ENCODE data around the gene BCAS2. TPM values are rescaled to one million over a fixed set of nuclear protein-coding genes. Genes with fewer than 3 reads are reported as not detected.
A peak's percentile ranks its signal among the peaks of the same experiment; 100 is the strongest.
"Not testable (repeated sequence)": the region's sequence is repeated elsewhere in the genome, so short reads cannot be mapped to it uniquely, and the experiment has no call there.

The BCAS2 gene
- total RNA-seq, 1 experiment from 2014 or later, result 67.2 TPM

- Histone ChIP-seq H3K9me3 (replicated peaks) (no peaks in the 10 kb centered on the region), H3K4me1 (peaks cover 3% of the 10 kb centered on the region; the same call in 1 of the 2 replicates), H3K27me3 (no peaks in the 10 kb centered on the region), H3K27ac (no peak overlapping the region), H3K36me3 (no peaks in the 10 kb centered on the region), H3K4me3 (no peak overlapping the region)
- DNase-seq, result no peak
Observed at GRCh38 chr1:114587203-114587991, 6.0 kb upstream of the BCAS2 start.

- Histone ChIP-seq H3K4me1 (peaks cover 3% of the 10 kb centered on the region; the same call in 1 of the 2 replicates), H3K36me3 (no peaks in the 10 kb centered on the region), H3K4me3 (no peak overlapping the region), H3K27me3 (no peaks in the 10 kb centered on the region), H3K9me3 (replicated peaks) (no peaks in the 10 kb centered on the region), H3K27ac (no peak overlapping the region)
- no peak for DNase-seq
Observed at GRCh38 chr1:114586513-114587047, 5.2 kb upstream of the BCAS2 start.

DNA sequence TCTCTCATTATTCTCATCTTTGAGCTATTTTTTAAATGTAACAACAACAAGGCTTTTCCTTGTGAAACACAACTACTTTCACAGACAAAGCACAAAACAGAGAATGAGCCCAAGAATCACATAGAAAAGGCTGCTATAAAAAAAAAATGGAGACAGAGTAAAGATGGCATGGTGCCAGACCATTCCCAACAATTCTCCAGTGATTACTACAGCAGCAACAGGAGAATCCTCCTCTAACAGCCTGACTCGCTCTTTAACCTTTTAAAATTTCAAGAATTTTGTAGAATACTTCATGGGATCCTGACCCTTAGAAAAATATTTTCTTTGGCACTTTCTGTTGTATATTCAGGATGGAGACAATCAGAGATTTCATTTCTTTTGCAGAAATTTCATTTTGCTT lies 3.8 kb upstream of the BCAS2 start:
- H3K27me3 ChIP-seq, result no peaks in the 10 kb centered on the region
- H3K9me3 ChIP-seq (replicated peaks), result no peaks in the 10 kb centered on the region
- peak; percentile 14 to 43 for DNase-seq
- H3K4me1 ChIP-seq, result peaks cover 6% of the 10 kb centered on the region
- H3K27ac ChIP-seq, result no peak overlapping the region
- no peak overlapping the region for H3K4me3 ChIP-seq
- H3K36me3 ChIP-seq, result peaks cover 2% of the 10 kb centered on the region; the same call in 1 of the 2 replicates

DNA sequence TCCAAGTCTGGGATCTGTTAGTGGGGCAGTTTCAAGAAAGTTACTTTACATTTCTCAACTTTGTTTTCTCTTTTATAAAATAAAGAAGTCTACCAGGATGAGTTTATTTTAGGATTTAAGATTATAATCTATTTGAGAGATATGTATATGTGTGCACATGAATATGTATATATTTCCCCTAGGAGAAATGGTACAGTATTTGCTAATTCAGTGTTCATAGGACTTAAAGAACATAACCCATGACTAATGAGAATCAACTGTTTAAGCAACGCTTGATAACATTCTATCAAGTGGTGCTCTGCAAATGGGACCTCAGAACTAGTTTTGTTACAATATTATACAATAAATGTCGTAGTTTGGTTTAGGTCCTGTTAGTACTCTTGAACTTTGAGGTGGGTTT lies 7.0 kb downstream of the BCAS2 start:
- H3K9me3 ChIP-seq (replicated peaks), result no peaks in the 10 kb centered on the region
- no peak for DNase-seq
- no peak overlapping the region for H3K4me3 ChIP-seq
- H3K4me1 ChIP-seq, result no peaks in the 10 kb centered on the region
- H3K27ac ChIP-seq, result no peak overlapping the region
- no peaks in the 10 kb centered on the region for H3K27me3 ChIP-seq
- peaks cover 51% of the 10 kb centered on the region for H3K36me3 ChIP-seq

- Histone ChIP-seq H3K4me3 (no peak overlapping the region), H3K4me1 (0 out of 2 replicates have a peak, but pooled peaks cover 3% of the 10 kb centered on the region), H3K36me3 (peaks cover 36% of the 10 kb centered on the region), H3K27me3 (no peaks in the 10 kb centered on the region), H3K27ac (no peak overlapping the region), H3K9me3 (replicated peaks) (0 out of 2 replicates have a peak, but pooled peaks cover 6% of the 10 kb centered on the region)
- no peak for DNase-seq
Observed at GRCh38 chr1:114564141-114564540, 17.3 kb downstream of the BCAS2 start.

DNA sequence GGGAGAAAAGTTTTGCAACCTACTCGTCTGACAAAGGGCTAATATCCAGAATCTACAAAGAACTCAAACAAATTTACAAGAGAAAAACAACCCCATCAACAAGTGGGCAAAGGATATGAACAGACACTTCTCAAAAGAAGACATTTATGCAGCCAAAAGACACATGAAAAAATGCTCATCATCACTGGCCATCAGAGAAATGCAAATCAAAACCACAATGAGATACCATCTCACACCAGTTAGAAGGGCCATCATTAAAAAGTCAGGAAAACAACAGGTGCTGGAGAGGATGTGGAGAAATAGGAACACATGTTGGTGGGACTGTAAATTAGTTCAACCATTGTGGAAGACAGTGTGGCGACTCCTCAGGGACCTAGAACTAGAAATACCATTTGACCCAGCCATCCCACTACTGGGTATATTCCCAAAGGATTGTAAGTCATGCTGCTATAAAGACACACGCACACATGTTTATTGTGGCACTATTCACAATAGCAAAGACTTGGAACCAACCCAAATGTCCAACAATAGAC lies 18.4 kb downstream of the BCAS2 start:
- H3K9me3 ChIP-seq (replicated peaks); H3K4me3 ChIP-seq; H3K4me1 ChIP-seq; H3K27me3 ChIP-seq: not testable (repeated sequence)
- peaks cover 32% of the 10 kb centered on the region for H3K36me3 ChIP-seq
- DNase-seq, result peak; percentile 60 to 71
- peak overlapping the region; percentile 47 for H3K27ac ChIP-seq

GRCh38 chr1:114561333-114561732 lies 20.1 kb downstream of the BCAS2 start:
- H3K27ac ChIP-seq, result no peak overlapping the region
- H3K9me3 ChIP-seq (replicated peaks), result 0 out of 2 replicates have a peak, but pooled peaks cover 6% of the 10 kb centered on the region
- no peaks in the 10 kb centered on the region for H3K27me3 ChIP-seq
- no peak for DNase-seq
- 0 out of 2 replicates have a peak, but pooled peaks cover 3% of the 10 kb centered on the region for H3K4me1 ChIP-seq
- no peak overlapping the region for H3K4me3 ChIP-seq
- H3K36me3 ChIP-seq, result peaks cover 16% of the 10 kb centered on the region

DNA sequence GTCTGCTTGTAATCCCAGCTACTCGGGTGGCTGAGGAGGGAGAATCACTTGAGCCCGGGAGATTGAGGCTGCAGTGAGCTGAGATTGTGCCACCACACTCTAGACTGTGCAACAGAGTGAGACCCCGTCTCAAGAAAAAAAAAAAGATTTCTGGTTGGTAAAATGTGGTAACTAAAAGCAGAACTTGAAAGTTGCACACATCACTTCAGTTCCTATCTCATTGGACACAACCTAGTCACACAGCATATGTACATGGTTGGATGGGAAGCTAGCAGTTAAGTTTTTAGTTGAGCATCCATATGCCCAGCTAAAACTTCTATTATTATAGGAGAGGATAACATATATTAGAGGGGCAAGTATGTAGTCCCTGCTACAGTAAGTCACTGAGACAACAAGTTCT lies 22.1 kb downstream of the BCAS2 start:
- Histone ChIP-seq H3K4me3 (no peak overlapping the region), H3K36me3 (no peaks in the 10 kb centered on the region; the same call in 1 of the 2 replicates), H3K4me1 (peaks cover 6% of the 10 kb centered on the region; the same call in 1 of the 2 replicates), H3K27ac (no peak overlapping the region), H3K27me3 (no peaks in the 10 kb centered on the region), H3K9me3 (replicated peaks) (0 out of 2 replicates have a peak, but pooled peaks cover 6% of the 10 kb centered on the region)
- DNase-seq, result no peak

- 0 out of 2 replicates have a peak, but pooled peaks cover 6% of the 10 kb centered on the region for H3K9me3 ChIP-seq (replicated peaks)
- H3K27ac ChIP-seq, result no peak overlapping the region
- H3K4me3 ChIP-seq, result no peak overlapping the region
- H3K27me3 ChIP-seq, result no peaks in the 10 kb centered on the region
- peak in 1 of 2 experiments; percentile 29 for DNase-seq
- H3K36me3 ChIP-seq, result no peaks in the 10 kb centered on the region
- H3K4me1 ChIP-seq, result peaks cover 6% of the 10 kb centered on the region; the same call in 1 of the 2 replicates
Observed at GRCh38 chr1:114558544-114558943, 22.9 kb downstream of the BCAS2 start.

- no peak overlapping the region for H3K4me3 ChIP-seq
- H3K36me3 ChIP-seq, result no peaks in the 10 kb centered on the region
- H3K27me3 ChIP-seq, result no peaks in the 10 kb centered on the region
- H3K27ac ChIP-seq, result no peak overlapping the region
- peak; percentile 39 to 66 for DNase-seq
- H3K4me1 ChIP-seq, result peaks cover 3% of the 10 kb centered on the region; the same call in 1 of the 2 replicates
- no peaks in the 10 kb centered on the region for H3K9me3 ChIP-seq (replicated peaks)
Observed at GRCh38 chr1:114554577-114554976, 26.8 kb downstream of the BCAS2 start.

- H3K4me1 ChIP-seq, result peaks cover 3% of the 10 kb centered on the region; the same call in 1 of the 2 replicates
- no peak overlapping the region for H3K27ac ChIP-seq
- no peak for DNase-seq
- H3K9me3 ChIP-seq (replicated peaks), result no peaks in the 10 kb centered on the region
- no peaks in the 10 kb centered on the region for H3K27me3 ChIP-seq
- H3K4me3 ChIP-seq, result no peak overlapping the region
- no peaks in the 10 kb centered on the region for H3K36me3 ChIP-seq
Observed at GRCh38 chr1:114552106-114552639, 29.2 kb downstream of the BCAS2 start.

- no peaks in the 10 kb centered on the region for H3K27me3 ChIP-seq
- no peak overlapping the region for H3K27ac ChIP-seq
- peaks cover 3% of the 10 kb centered on the region; the same call in 1 of the 2 replicates for H3K4me1 ChIP-seq
- H3K9me3 ChIP-seq (replicated peaks), result no peaks in the 10 kb centered on the region
- peak in 1 of 2 experiments; percentile 7 for DNase-seq
- H3K36me3 ChIP-seq, result no peaks in the 10 kb centered on the region
- no peak overlapping the region for H3K4me3 ChIP-seq
Observed at GRCh38 chr1:114551400-114551799, 30.0 kb downstream of the BCAS2 start.

- DNase-seq, result no peak
- Histone ChIP-seq H3K4me3 (no peak overlapping the region), H3K36me3 (no peaks in the 10 kb centered on the region), H3K27ac (no peak overlapping the region), H3K4me1 (peaks cover 3% of the 10 kb centered on the region; the same call in 1 of the 2 replicates), H3K27me3 (no peaks in the 10 kb centered on the region), H3K9me3 (replicated peaks) (no peaks in the 10 kb centered on the region)
Observed at GRCh38 chr1:114550336-114550735, 31.1 kb downstream of the BCAS2 start.

DNA sequence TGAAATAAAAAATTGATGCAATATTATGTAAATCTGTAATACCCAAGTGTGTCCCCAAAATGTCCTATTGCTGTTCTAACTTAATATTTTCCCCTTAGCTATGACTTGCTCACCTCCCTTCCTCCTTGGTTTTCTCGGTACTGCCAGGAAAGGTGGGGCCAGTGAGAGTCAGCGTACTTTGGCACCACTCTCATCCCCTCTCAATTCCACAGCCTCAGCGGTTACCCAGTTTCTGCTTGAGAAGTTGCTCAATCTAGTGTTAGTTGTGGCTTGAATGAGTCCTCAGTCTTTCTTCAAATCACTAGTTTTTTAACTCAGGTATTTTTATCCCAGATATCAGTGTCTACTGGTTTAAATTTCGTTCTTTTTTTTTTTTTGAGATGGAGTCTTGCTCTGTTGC lies 32.3 kb downstream of the BCAS2 start:
- Histone ChIP-seq H3K27ac (no peak overlapping the region), H3K4me3 (no peak overlapping the region), H3K36me3 (no peaks in the 10 kb centered on the region), H3K4me1 (no peaks in the 10 kb centered on the region), H3K27me3 (no peaks in the 10 kb centered on the region), H3K9me3 (replicated peaks) (no peaks in the 10 kb centered on the region)
- DNase-seq, result no peak

DNA sequence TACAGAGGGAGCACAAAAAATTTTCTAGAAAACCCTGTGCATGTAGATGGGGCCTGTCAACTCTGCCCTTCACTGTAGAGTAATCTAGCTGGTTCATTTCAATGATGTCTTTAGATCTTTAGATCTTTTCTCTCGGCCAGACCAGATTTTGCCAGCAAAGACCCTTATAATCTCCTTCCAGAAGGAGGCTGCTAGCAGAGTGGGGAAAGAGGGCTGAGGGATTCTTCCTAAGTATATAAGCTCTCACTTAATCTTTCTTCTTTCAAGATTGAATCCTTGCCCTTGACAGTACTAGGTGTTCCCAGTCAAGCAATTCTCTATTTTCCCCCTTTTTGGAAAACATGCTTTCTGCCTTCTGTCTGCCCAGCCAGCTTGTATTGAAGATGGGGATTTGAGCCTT lies 34.3 kb downstream of the BCAS2 start:
- Histone ChIP-seq H3K9me3 (replicated peaks) (no peaks in the 10 kb centered on the region), H3K4me1 (no peaks in the 10 kb centered on the region), H3K27ac (no peak overlapping the region), H3K27me3 (no peaks in the 10 kb centered on the region), H3K36me3 (no peaks in the 10 kb centered on the region), H3K4me3 (no peak overlapping the region)
- DNase-seq, result no peak

Data from SJCRH30 (cell line).